HCT116 (cell line): ENCODE data around the gene CCL17. TPM values are rescaled to one million over a fixed set of nuclear protein-coding genes. Genes with fewer than 3 reads are reported as not detected.

ENCODE experiments used
- ATAC-seq: fragments of 200-7000 bp; cut with Tn5 transposase; 2 replicates; pipeline ENCODE4 v1.9.1; 2020; ENCODE audit warnings: mild to moderate bottlenecking, moderate library complexity
- BruUV-seq: library from RNA; stranded (reverse); fragments of 400-500 nt; replicated peaks from 2 replicates; lab custom pipeline; 2021; lab: Mats Ljungman, UMichigan
- CTCF ChIA-PET: fragments of 300-600 bp; sonication (Branson Sonifier 250); formaldehyde crosslinking; loops from one replicate; lab custom pipeline; 2021; ENCODE audit warnings: antibody characterized with exemption; lab: Charles Lee
- POLR2A ChIA-PET: fragments of 300-600, 350-600 bp; sonication (Branson Sonifier 250); formaldehyde crosslinking; loops from one replicate; lab custom pipeline; 2021; ENCODE audit warnings: antibody characterized with exemption; lab: Charles Lee
- RAD21 ChIA-PET, 2 experiments: fragments of 300-600 bp; sonication (Branson Sonifier 250); formaldehyde crosslinking; loops; one replicate each; lab custom pipeline; 2023; ENCODE audit warnings: low total read pairs in 2 of 2; ENCODE audit not compliant: uncharacterized antibody in 2 of 2, unreplicated experiment in 2 of 2, low non-redundant PET in 1 of 2; lab: Charles Lee
- DNase-seq: peaks from one replicate; pipeline ENCODE4 v3.0.0-alpha.2; 2010; ENCODE audit warnings: low read depth, low spot score
- H2AFZ ChIP-seq: fragments of 200-600 bp; shearing (Covaris generic), sonication (generic); 2 replicates; pipeline ENCODE4 v1.6.1; 2017; ENCODE audit warnings: low read depth, mixed run types, mixed read lengths, antibody characterized with exemption, low read length; ENCODE audit not compliant: poor library complexity, severe bottlenecking
- H3K27ac ChIP-seq: 2 replicates; pipeline ENCODE4 v1.5.1; 2012; ENCODE audit warnings: low read depth, low read length
- H3K27me3 ChIP-seq: fragments of 200-600 bp; sonication (generic); 2 replicates; pipeline ENCODE4 v1.6.1; 2016; ENCODE audit warnings: mixed run types, low read length, mixed read lengths; ENCODE audit not compliant: insufficient read depth
- H3K36me3 ChIP-seq, 2 experiments: fragments of 200-500 bp in 1 of 2; fragments of 200-600 bp in 1 of 2; sonication (Bioruptor generic) in 1 of 2; sonication (generic) in 1 of 2; 2 replicates each; pipeline versions ENCODE4 v1.5.1 to v1.6.1; 2014 to 2016; ENCODE audit warnings: low read length in 2 of 2, inconsistent platforms in 1 of 2, mixed read lengths in 1 of 2, mixed run types in 1 of 2; ENCODE audit not compliant: insufficient read depth in 2 of 2, control insufficient read depth in 1 of 2
- H3K4me1 ChIP-seq, 2 experiments: fragments of 200-600 bp in 1 of 2; sonication (generic) in 1 of 2; 2 replicates each; pipeline versions ENCODE4 v1.5.1 to v1.6.1; 2012 to 2017; ENCODE audit warnings: low read length in 2 of 2, inconsistent platforms in 1 of 2, mild to moderate bottlenecking in 1 of 2, mixed read lengths in 1 of 2, mixed run types in 1 of 2, moderate library complexity in 1 of 2; ENCODE audit not compliant: insufficient read depth in 2 of 2, control insufficient read depth in 1 of 2
- H3K4me2 ChIP-seq: fragments of 200-600 bp; sonication (generic); 2 replicates; pipeline ENCODE4 v1.6.1; 2017; ENCODE audit warnings: mixed run types, low read length, mixed read lengths
- H3K4me3 ChIP-seq, 2 experiments: fragments of 200-600 bp in 1 of 2; sonication (generic) in 1 of 2; replicated peaks in 1 of 2; 2 replicates each; pipeline ENCODE4 v1.5.1; 2011 to 2016; ENCODE audit warnings: low read length in 2 of 2, control low read depth in 1 of 2, low read depth in 1 of 2, mild to moderate bottlenecking in 1 of 2, mixed read lengths in 1 of 2, mixed run types in 1 of 2
- H3K79me2 ChIP-seq: fragments of 200-600 bp; sonication (generic); 2 replicates; pipeline ENCODE4 v1.6.1; 2017; ENCODE audit warnings: mild to moderate bottlenecking, mixed run types, low read length, moderate library complexity, mixed read lengths; ENCODE audit not compliant: insufficient read depth
- H3K9ac ChIP-seq: fragments of 200-600 bp; sonication (generic); 2 replicates; pipeline ENCODE4 v1.6.1; 2016; ENCODE audit warnings: low read length, mixed read lengths
- H3K9me2 ChIP-seq: fragments of 200-600 bp; sonication (generic), shearing (Covaris generic); 2 replicates; pipeline ENCODE4 v1.6.1; 2017; ENCODE audit warnings: mixed run types, mild to moderate bottlenecking, moderate library complexity; ENCODE audit not compliant: insufficient read depth
- H3K9me3 ChIP-seq, 2 experiments: fragments of 200-500 bp in 1 of 2; fragments of 200-600 bp in 1 of 2; sonication (Bioruptor generic) in 1 of 2; sonication (generic) in 1 of 2; 2 replicates each; pipeline ENCODE4 v1.6.1; 2014 to 2017; ENCODE audit warnings: low read length in 2 of 2, mixed read lengths in 2 of 2, inconsistent platforms in 1 of 2, low read depth in 1 of 2, mild to moderate bottlenecking in 1 of 2, mixed run types in 1 of 2, moderate library complexity in 1 of 2; ENCODE audit not compliant: control insufficient read depth in 1 of 2, insufficient read depth in 1 of 2
- H4K20me1 ChIP-seq: fragments of 200-600 bp; sonication (generic), shearing (Covaris generic); 2 replicates; pipeline ENCODE4 v1.6.1; 2017; ENCODE audit warnings: mixed run types, mild to moderate bottlenecking, moderate library complexity; ENCODE audit not compliant: insufficient read depth
- CTCF ChIP-seq, 3 experiments: fragments of 200-600 bp in 1 of 3; sonication (generic) in 1 of 3; IDR thresholded peaks in 2 of 3; conservative IDR thresholded peaks in 1 of 3; 2 replicates each; pipeline ENCODE4 v1.5.1; 2012 to 2017; ENCODE audit warnings: low read depth in 2 of 3, low read length in 2 of 3, antibody characterized with exemption in 1 of 3, borderline replicate concordance in 1 of 3, control low read depth in 1 of 3, mild to moderate bottlenecking in 1 of 3, mixed read lengths in 1 of 3, mixed run types in 1 of 3, moderate library complexity in 1 of 3; ENCODE audit not compliant: insufficient read depth in 1 of 3
- FOSL1 ChIP-seq: IDR thresholded peaks from 2 replicates; pipeline ENCODE4 v1.6.1; 2012; ENCODE audit warnings: low read depth
- intact Hi-C: fragments of 100-400 bp; cut with micrococcal nuclease; formaldehyde crosslinking; loops from 2 replicates; pipeline ENCODE4 v1.10.0; 2022
- total RNA-seq: library from RNA; stranded (reverse); gene quantifications from one replicate; pipeline ENCODE4 v1.2.1, GENCODE V29; 2021; ENCODE audit not compliant: unreplicated experiment

CCL17 gene
- total RNA-seq, 1 experiment from 2014 or later = not detected

DNA sequence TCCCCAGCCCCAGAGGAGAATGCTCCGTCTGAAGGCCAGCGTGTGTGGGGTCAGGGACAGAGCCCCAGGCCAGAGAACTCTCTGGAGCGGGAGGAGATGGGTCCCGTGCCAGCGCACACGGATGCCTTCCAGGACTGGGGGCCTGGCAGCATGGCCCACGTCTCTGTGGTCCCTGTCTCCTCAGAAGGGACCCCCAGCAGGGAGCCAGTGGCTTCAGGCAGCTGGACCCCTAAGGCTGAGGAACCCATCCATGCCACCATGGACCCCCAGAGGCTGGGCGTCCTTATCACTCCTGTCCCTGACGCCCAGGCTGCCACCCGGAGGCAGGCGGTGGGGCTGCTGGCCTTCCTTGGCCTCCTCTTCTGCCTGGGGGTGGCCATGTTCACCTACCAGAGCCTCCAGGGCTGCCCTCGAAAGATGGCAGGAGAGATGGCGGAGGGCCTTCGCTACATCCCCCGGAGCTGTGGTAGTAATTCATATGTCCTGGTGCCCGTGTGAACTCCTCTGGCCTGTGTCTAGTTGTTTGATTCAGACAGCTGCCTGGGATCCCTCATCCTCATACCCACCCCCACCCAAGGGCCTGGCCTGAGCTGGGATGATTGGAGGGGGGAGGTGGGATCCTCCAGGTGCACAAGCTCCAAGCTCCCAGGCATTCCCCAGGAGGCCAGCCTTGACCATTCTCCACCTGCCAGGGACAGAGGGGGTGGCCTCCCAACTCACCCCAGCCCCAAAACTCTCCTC is 21.9 kb upstream of the CCL17 start:
- H3K9ac ChIP-seq = no peak overlapping the region
- POLR2A ChIA-PET = interaction anchor here (0.9 kb wide), 1 partner anchor 35 kb away, joined by 3 read pairs; no protein-coding TSS in a partner anchor
- no TSS peak for BruUV-seq

More for the DNA sequence above, 21.9 kb upstream of the CCL17 start:
- CTCF ChIA-PET = interaction anchor here (0.6 kb wide), 1 partner anchor 398 kb away, joined by 3 read pairs; no protein-coding TSS in a partner anchor
- RAD21 ChIA-PET = no interaction called here
- Histone ChIP-seq H4K20me1 (no peaks in the 10 kb centered on the region), H3K9me3 (no peaks in the 10 kb centered on the region), H3K27me3 (no peaks in the 10 kb centered on the region), H2AFZ (no peak overlapping the region), H3K36me3 (no peaks in the 10 kb centered on the region), H3K79me2 (no peaks in the 10 kb centered on the region), H3K4me2 (no peak overlapping the region), H3K27ac (no peak overlapping the region), H3K4me1 (peaks cover under 1 to 25% of the 10 kb centered on the region in 2 experiments; a peak in 3 of 4 replicates), H3K9me2 (no peaks in the 10 kb centered on the region), H3K4me3 (no peak overlapping the region)
- no peak for DNase-seq
- TF ChIP-seq FOSL1 (no peak), CTCF (IDR thresholded peaks at IDR 0.05 in 2 of 3, conservative IDR thresholded peaks at IDR 0.05 in 1 of 3; ENCODE audit: borderline replicate concordance in 1 of 3, insufficient read depth in 1 of 3, low read depth in 2 of 3, low read length in 2 of 3) (peak; percentile 9 to 21 (median 21); a peak in 2 of 6 replicates)
- intact Hi-C loops = no loop called here
- peak; percentile 62; the same call in 1 of the 2 replicates for ATAC-seq
